Effector memory CD4-positive, alpha-beta T cell (primary cell): ENCODE results near the gene ATP8A2.

ENCODE experiments used
- DNase-seq, 3 donors: peaks; one replicate each; pipeline ENCODE4 v3.0.0-alpha.2; 2020
- H3K27ac ChIP-seq: 2 replicates; pipeline ENCODE4 v1.7.0; 2013; ENCODE audit warnings: mild to moderate bottlenecking, low read length, moderate library complexity; ENCODE audit not compliant: insufficient read depth, poor library complexity, severe bottlenecking
- H3K27me3 ChIP-seq: replicated peaks from 2 replicates; pipeline ENCODE4 v1.7.0; 2013; ENCODE audit warnings: mild to moderate bottlenecking, low read length; ENCODE audit not compliant: insufficient read depth, control insufficient read depth, poor library complexity, severe bottlenecking
- H3K36me3 ChIP-seq: 2 replicates; pipeline ENCODE4 v1.7.0; 2013; ENCODE audit warnings: mild to moderate bottlenecking, low read length, moderate library complexity; ENCODE audit not compliant: control insufficient read depth, insufficient read depth
- H3K4me1 ChIP-seq: 2 replicates; pipeline ENCODE4 v1.7.0; 2013; ENCODE audit warnings: low read length, mild to moderate bottlenecking; ENCODE audit not compliant: control insufficient read depth, insufficient read depth, poor library complexity, severe bottlenecking
- H3K4me3 ChIP-seq: 2 replicates; pipeline ENCODE4 v1.7.0; 2013; ENCODE audit warnings: low read length, low read depth, mild to moderate bottlenecking; ENCODE audit not compliant: insufficient read depth, poor library complexity, severe bottlenecking
- H3K9me3 ChIP-seq: 2 replicates; pipeline ENCODE4 v1.7.0; 2013; ENCODE audit warnings: mild to moderate bottlenecking, low read length, moderate library complexity; ENCODE audit not compliant: control insufficient read depth

Gene ATP8A2

GRCh38 chr13:25761041-25761440, 389.3 kb downstream of the ATP8A2 start:
- Histone ChIP-seq H3K4me3 (no peak overlapping the region), H3K27me3 (no peaks in the 10 kb centered on the region), H3K9me3 (no peaks in the 10 kb centered on the region), H3K36me3 (no peaks in the 10 kb centered on the region), H3K4me1 (no peaks in the 10 kb centered on the region), H3K27ac (no peak overlapping the region)
- no peak for DNase-seq

- no peaks in the 10 kb centered on the region for H3K9me3 ChIP-seq
Measured at GRCh38 chr13:25762281-25762680, 390.5 kb downstream of the ATP8A2 start.

GRCh38 chr13:25762795-25763377, 391.1 kb downstream of the ATP8A2 start:
- no peak for DNase-seq
- Histone ChIP-seq H3K36me3 (no peaks in the 10 kb centered on the region), H3K9me3 (no peaks in the 10 kb centered on the region), H3K27ac (no peak overlapping the region), H3K4me3 (no peak overlapping the region), H3K27me3 (no peaks in the 10 kb centered on the region), H3K4me1 (no peaks in the 10 kb centered on the region)

More at GRCh38 chr13:25762281-25762680, 390.5 kb downstream of the ATP8A2 start:
- no peak overlapping the region for H3K4me3 ChIP-seq
- H3K36me3 ChIP-seq = no peaks in the 10 kb centered on the region
- DNase-seq = no peak
- H3K4me1 ChIP-seq = no peaks in the 10 kb centered on the region
- H3K27ac ChIP-seq = no peak overlapping the region
- H3K27me3 ChIP-seq = no peaks in the 10 kb centered on the region

GRCh38 chr13:25764378-25764777, 392.6 kb downstream of the ATP8A2 start:
- no peak overlapping the region for H3K27ac ChIP-seq
- no peaks in the 10 kb centered on the region for H3K36me3 ChIP-seq
- H3K4me1 ChIP-seq = no peaks in the 10 kb centered on the region
- no peak for DNase-seq
- no peaks in the 10 kb centered on the region for H3K27me3 ChIP-seq
- H3K9me3 ChIP-seq = no peaks in the 10 kb centered on the region
- no peak overlapping the region for H3K4me3 ChIP-seq

GRCh38 chr13:25765266-25765665, 393.5 kb downstream of the ATP8A2 start:
- Histone ChIP-seq H3K4me1 (no peaks in the 10 kb centered on the region), H3K4me3 (no peak overlapping the region), H3K36me3 (no peaks in the 10 kb centered on the region), H3K27me3 (no peaks in the 10 kb centered on the region), H3K27ac (no peak overlapping the region), H3K9me3 (no peaks in the 10 kb centered on the region)
- no peak for DNase-seq

- H3K4me1 ChIP-seq = no peaks in the 10 kb centered on the region
- H3K27me3 ChIP-seq = no peaks in the 10 kb centered on the region
- no peak overlapping the region for H3K27ac ChIP-seq
- DNase-seq = no peak
- H3K9me3 ChIP-seq = no peaks in the 10 kb centered on the region
- no peak overlapping the region for H3K4me3 ChIP-seq
- no peaks in the 10 kb centered on the region for H3K36me3 ChIP-seq
Measured at GRCh38 chr13:25766576-25766975, 394.8 kb downstream of the ATP8A2 start.

GRCh38 chr13:25766991-25767390, 395.2 kb downstream of the ATP8A2 start:
- no peak for DNase-seq

GRCh38 chr13:25768376-25768775, 396.6 kb downstream of the ATP8A2 start:
- Histone ChIP-seq H3K27ac (no peak overlapping the region), H3K36me3 (no peaks in the 10 kb centered on the region), H3K9me3 (no peaks in the 10 kb centered on the region), H3K27me3 (no peaks in the 10 kb centered on the region), H3K4me3 (no peak overlapping the region), H3K4me1 (no peaks in the 10 kb centered on the region)
- DNase-seq = no peak

More at GRCh38 chr13:25766991-25767390, 395.2 kb downstream of the ATP8A2 start:
- Histone ChIP-seq H3K4me3 (no peak overlapping the region), H3K36me3 (no peaks in the 10 kb centered on the region), H3K4me1 (no peaks in the 10 kb centered on the region), H3K9me3 (no peaks in the 10 kb centered on the region), H3K27ac (no peak overlapping the region), H3K27me3 (no peaks in the 10 kb centered on the region)

GRCh38 chr13:25768838-25769237, 397.1 kb downstream of the ATP8A2 start:
- no peak overlapping the region for H3K4me3 ChIP-seq
- H3K36me3 ChIP-seq = no peaks in the 10 kb centered on the region
- no peaks in the 10 kb centered on the region for H3K4me1 ChIP-seq
- H3K9me3 ChIP-seq = no peaks in the 10 kb centered on the region
- no peaks in the 10 kb centered on the region for H3K27me3 ChIP-seq
- H3K27ac ChIP-seq = no peak overlapping the region
- DNase-seq = no peak

- DNase-seq = no peak
- Histone ChIP-seq H3K4me3 (no peak overlapping the region), H3K9me3 (no peaks in the 10 kb centered on the region), H3K27ac (no peak overlapping the region), H3K4me1 (no peaks in the 10 kb centered on the region), H3K36me3 (no peaks in the 10 kb centered on the region), H3K27me3 (no peaks in the 10 kb centered on the region)
Measured at GRCh38 chr13:25770601-25771000, 398.8 kb downstream of the ATP8A2 start.
